ENCODE results near the gene RNF180. TPM values are rescaled to one million over a fixed set of nuclear protein-coding genes. Genes with fewer than 3 reads are reported as not detected.

RNF180 gene
- polyA plus RNA-seq, 3 donors from 2014 or later: not detected

DNA sequence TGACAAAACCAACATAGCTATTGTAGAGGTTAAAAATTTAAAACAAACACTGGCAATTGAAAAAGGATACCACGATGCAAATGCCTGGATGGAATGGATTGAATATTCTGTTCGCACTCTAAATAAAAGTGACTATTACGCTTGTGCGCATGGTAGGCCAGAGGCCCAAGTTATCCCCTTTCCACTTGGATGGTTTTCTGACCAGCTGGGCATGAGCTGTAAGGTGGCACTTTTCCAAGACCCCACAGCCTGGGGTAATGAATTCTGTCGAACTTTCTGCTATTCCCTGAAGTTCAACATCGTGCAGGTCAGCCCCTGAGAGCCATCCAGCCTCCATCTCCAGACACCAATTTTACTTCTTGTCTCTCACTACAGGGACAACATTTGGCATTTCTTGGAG lies 5.4 kb upstream of the RNF180 start:
- Mint-ChIP-seq H3K36me3 (peaks cover 0 to 5% (median 0%) of the 10 kb centered on the region in 3 donors), H3K27ac (no peak overlapping the region), H3K4me1 (no peaks in the 10 kb centered on the region), H3K9me3 (peaks cover 5 to 13% (median 8%) of the 10 kb centered on the region in 6 donors), H3K27me3 (ENCODE audit: low read depth in 3 of 3) (peaks cover 2 to 10% (median 3%) of the 10 kb centered on the region in 3 donors), H3K4me3 (no peak overlapping the region)
- no peak for DNase-seq

- Mint-ChIP-seq H3K27ac (no peak overlapping the region), H3K4me1 (no peaks in the 10 kb centered on the region), H3K4me3 (no peak overlapping the region), H3K36me3 (peaks cover 0 to 5% (median 0%) of the 10 kb centered on the region in 3 donors), H3K9me3 (peaks cover 2 to 18% (median 11%) of the 10 kb centered on the region in 6 donors), H3K27me3 (ENCODE audit: low read depth in 3 of 3) (peaks cover 7 to 10% (median 8%) of the 10 kb centered on the region in 3 donors)
- DNase-seq: no peak
Measured at GRCh38 chr5:64161420-64161819, 4.2 kb upstream of the RNF180 start.

DNA sequence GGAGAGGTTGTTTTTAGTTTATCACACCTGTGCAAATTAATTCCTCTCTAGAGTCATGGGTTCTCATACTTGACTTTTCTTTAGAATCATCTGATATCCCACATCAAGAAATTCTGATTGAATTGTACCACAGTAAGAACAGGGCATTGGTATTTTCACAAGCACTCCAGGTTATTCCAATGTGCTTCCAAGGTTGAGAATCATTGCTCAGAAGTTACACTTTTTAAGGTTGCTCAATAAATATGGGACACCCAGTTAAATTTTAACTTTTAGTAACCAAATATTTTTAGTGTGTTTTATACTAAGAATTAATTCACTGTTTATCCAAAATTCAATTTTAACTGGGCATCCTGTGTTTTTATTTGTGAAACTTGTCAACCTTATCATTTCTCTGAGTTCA lies 2.5 kb upstream of the RNF180 start:
- no peak overlapping the region for H3K4me3 Mint-ChIP-seq
- H3K27me3 Mint-ChIP-seq (ENCODE audit: low read depth in 3 of 3): peaks cover 7 to 10% (median 8%) of the 10 kb centered on the region in 3 donors
- H3K36me3 Mint-ChIP-seq: peaks cover 0 to 5% (median 0%) of the 10 kb centered on the region in 3 donors
- H3K9me3 Mint-ChIP-seq: peaks cover 2 to 23% (median 11%) of the 10 kb centered on the region in 6 donors
- H3K4me1 Mint-ChIP-seq: no peaks in the 10 kb centered on the region
- no peak overlapping the region for H3K27ac Mint-ChIP-seq
- no peak for DNase-seq

DNA sequence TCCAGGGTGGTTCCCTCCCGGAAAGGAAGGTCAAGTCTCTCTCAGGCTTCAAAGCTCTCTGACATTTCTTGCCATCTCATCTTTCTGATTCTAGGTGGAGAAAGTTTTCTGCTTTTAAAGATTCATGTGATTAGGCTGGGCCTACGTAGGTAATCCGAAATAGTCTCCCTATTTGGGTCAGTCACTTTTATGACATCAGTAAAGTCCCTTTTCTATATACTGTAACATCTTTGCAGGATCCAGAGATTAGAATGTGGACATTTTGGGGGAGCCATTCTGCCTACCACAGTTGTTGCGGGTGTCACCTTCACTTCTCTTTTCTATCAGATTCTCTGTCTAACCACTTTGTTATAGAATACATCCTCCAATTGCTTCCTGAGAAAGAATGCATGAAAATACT lies 1.9 kb upstream of the RNF180 start:
- Mint-ChIP-seq H3K4me1 (no peaks in the 10 kb centered on the region), H3K27me3 (ENCODE audit: low read depth in 3 of 3) (peaks cover 7 to 10% (median 8%) of the 10 kb centered on the region in 3 donors), H3K36me3 (peaks cover 0 to 5% (median 0%) of the 10 kb centered on the region in 3 donors), H3K9me3 (peaks cover 2 to 23% (median 11%) of the 10 kb centered on the region in 6 donors), H3K4me3 (no peak overlapping the region), H3K27ac (no peak overlapping the region)
- no peak for DNase-seq

GRCh38 chr5:64164166-64164565 lies 1.5 kb upstream of the RNF180 start:
- DNase-seq: no peak
- peaks cover 0 to 5% (median 0%) of the 10 kb centered on the region in 3 donors for H3K36me3 Mint-ChIP-seq
- no peaks in the 10 kb centered on the region for H3K4me1 Mint-ChIP-seq
- H3K27me3 Mint-ChIP-seq (ENCODE audit: low read depth in 3 of 3): peaks cover 7 to 10% (median 8%) of the 10 kb centered on the region in 3 donors
- no peak overlapping the region for H3K27ac Mint-ChIP-seq
- H3K9me3 Mint-ChIP-seq: peaks cover 2 to 23% (median 11%) of the 10 kb centered on the region in 6 donors
- H3K4me3 Mint-ChIP-seq: no peak overlapping the region

GRCh38 chr5:64165160-64165499 lies 513 bp upstream of the RNF180 start:
- no peak overlapping the region for H3K27ac Mint-ChIP-seq
- peak overlapping the region in 1 of 5 donors; percentile 57 for H3K4me3 Mint-ChIP-seq
- no peaks in the 10 kb centered on the region for H3K4me1 Mint-ChIP-seq
- peaks cover 0 to 23% (median 11%) of the 10 kb centered on the region in 6 donors for H3K9me3 Mint-ChIP-seq
- H3K27me3 Mint-ChIP-seq (ENCODE audit: low read depth in 3 of 3): peaks cover 7 to 10% (median 8%) of the 10 kb centered on the region in 3 donors
- peaks cover 0 to 5% (median 0%) of the 10 kb centered on the region in 3 donors for H3K36me3 Mint-ChIP-seq
- no peak for DNase-seq

DNA sequence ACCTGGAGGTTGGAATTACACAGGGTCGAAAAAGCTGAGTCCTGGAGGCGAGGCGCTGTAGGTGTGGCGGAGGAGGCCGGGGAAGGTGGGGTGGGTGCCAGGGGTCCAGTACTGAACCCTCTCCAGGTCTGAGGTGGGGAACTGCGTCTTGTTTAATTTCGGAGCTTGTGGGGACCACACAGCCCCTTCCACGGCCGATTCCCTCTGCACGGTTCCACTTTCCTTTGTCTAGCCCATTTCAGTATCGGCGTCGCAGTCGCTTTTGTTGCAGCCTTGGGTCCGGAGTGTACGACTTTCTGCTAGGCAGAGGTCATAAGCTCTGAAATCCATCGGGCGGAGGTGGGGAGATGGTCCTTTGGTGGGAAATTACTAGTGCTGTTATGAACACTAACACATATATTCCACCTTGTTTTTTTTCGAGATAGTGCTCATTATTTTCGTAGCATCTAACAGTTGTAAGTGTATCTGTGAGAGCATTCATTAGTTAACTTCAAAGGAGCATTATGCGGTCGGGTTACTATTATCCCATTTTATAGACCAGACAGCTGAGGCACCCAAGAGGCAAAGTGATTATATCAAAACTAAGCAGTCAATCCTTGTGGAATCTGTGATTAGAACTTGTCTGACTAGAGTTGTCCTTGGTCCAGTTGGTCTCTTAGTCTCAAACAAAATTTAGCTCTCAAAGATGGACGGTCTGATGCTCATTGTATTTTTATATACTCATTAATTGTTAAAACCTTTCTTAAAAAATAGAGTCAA lies 737 bp downstream of the RNF180 start:
- peaks cover 0 to 5% (median 0%) of the 10 kb centered on the region in 3 donors for H3K36me3 Mint-ChIP-seq
- H3K9me3 Mint-ChIP-seq: peaks cover 0 to 23% (median 11%) of the 10 kb centered on the region in 6 donors
- DNase-seq: no peak
- H3K27ac Mint-ChIP-seq: no peak overlapping the region
- no peaks in the 10 kb centered on the region for H3K4me1 Mint-ChIP-seq
- peak overlapping the region in 1 of 5 donors; percentile 40 for H3K4me3 Mint-ChIP-seq
- H3K27me3 Mint-ChIP-seq (ENCODE audit: low read depth in 3 of 3): peaks cover 7 to 10% (median 8%) of the 10 kb centered on the region in 3 donors

DNA sequence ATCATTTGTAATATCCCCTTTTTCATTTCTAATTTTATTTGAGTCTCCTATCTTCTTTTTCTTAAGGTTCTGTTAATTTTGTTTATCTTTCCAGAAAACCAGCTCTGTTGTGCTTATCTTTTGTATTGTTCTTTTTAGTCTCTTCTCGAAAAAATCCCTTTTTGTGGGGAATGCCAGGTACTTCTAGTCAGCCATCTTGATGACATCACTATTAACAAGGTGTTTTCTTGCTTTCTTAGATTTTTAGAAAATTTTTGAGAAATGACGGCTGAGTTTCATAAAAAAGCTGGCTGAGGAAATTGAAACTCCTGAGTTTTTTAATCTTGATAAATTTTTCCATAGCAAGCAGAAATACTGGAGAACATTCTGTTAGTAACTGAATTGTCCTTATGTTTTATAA lies 10.7 kb downstream of the RNF180 start:
- no peaks in the 10 kb centered on the region for H3K36me3 Mint-ChIP-seq
- DNase-seq: no peak
- H3K4me1 Mint-ChIP-seq: no peaks in the 10 kb centered on the region
- H3K27me3 Mint-ChIP-seq (ENCODE audit: low read depth in 3 of 3): no peaks in the 10 kb centered on the region
- no peak overlapping the region for H3K4me3 Mint-ChIP-seq
- H3K9me3 Mint-ChIP-seq: peaks cover 6 to 39% (median 10%) of the 10 kb centered on the region in 6 donors
- H3K27ac Mint-ChIP-seq: no peak overlapping the region

DNA sequence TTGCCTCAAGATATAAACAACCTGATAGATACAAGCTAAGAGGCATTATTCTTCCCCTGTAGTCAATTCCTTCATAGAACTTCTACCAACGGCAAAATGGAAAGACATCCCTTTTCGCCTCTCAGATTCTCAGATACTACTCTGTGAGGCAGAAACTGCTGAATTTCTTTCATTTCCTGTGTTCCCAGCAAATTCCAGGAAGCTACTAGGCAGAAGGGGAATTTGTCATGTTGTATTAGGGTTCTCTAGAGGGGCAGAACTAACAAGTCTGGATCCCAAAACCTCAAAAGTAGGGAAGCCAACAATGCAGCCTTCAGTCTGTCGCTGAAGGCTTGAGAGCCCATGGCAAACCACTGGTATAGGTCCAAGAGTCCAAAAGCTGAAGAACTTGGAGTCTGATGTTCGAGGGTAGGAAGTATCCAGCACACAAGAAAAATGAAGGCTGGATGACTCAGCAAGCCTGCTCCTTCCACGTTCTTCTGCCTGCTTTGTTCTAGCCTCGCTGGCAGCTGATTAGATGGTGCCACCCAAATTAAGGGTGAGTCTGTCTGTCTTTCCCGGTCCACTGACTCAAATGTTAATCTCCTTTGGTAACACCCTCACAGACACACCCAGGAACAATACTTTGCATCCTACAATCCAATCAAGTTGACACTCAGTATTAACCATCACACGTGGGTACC lies 15.2 kb downstream of the RNF180 start:
- H3K9me3 Mint-ChIP-seq: peaks cover 1 to 30% (median 8%) of the 10 kb centered on the region in 6 donors
- DNase-seq: no peak
- no peaks in the 10 kb centered on the region for H3K27me3 Mint-ChIP-seq (ENCODE audit: low read depth in 3 of 3)
- H3K4me1 Mint-ChIP-seq: no peaks in the 10 kb centered on the region
- H3K27ac Mint-ChIP-seq: no peak overlapping the region
- H3K4me3 Mint-ChIP-seq: no peak overlapping the region
- no peaks in the 10 kb centered on the region for H3K36me3 Mint-ChIP-seq

DNA sequence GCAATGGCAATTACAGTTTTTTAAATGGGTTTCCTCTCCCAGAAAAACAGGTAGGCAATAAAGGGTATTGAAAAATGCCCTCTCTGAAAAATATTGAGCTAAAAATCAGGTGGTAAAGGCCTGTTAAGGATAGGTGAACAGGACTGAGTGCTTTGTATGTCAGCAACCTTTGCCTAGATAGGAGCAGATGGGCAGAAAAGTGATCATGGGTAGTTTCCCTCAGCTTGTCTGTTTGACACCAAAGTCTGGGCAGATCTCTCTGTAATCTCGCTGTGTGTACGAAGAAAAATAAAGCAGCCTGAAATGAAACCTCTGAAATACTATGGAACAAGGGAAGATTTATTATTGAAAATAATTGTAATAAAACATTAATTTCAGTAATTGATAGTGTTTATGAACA lies 15.8 kb downstream of the RNF180 start:
- Mint-ChIP-seq H3K27me3 (ENCODE audit: low read depth in 3 of 3) (no peaks in the 10 kb centered on the region), H3K36me3 (no peaks in the 10 kb centered on the region), H3K27ac (no peak overlapping the region), H3K4me1 (no peaks in the 10 kb centered on the region), H3K9me3 (peaks cover 0 to 24% (median 7%) of the 10 kb centered on the region in 6 donors), H3K4me3 (no peak overlapping the region)
- no peak for DNase-seq

GRCh38 chr5:64183956-64184355 lies 18.3 kb downstream of the RNF180 start:
- Mint-ChIP-seq H3K4me1 (no peaks in the 10 kb centered on the region), H3K9me3 (peaks cover 0 to 18% (median 4%) of the 10 kb centered on the region in 6 donors), H3K27ac (no peak overlapping the region), H3K27me3 (ENCODE audit: low read depth in 3 of 3) (no peaks in the 10 kb centered on the region), H3K36me3 (no peaks in the 10 kb centered on the region), H3K4me3 (no peak overlapping the region)
- DNase-seq: no peak

DNA sequence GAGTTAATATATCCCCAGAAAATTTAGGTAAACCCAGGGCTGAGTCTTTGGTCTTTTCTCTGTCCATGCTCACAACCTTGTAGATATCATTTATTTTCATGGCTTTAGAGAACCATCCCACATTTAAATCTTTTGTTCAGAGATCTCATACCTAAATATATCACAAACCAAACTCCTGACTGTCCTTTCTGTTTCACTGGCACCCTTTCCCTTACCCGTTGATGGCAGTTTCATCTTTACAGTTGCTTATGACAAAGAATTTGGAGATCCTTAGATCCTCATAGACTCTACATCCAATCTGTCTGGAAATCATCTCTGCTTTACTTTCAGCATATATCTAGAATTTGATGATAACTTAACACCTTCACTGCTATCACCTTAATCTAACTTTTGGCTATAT lies 19.2 kb downstream of the RNF180 start:
- H3K36me3 Mint-ChIP-seq: no peaks in the 10 kb centered on the region
- peaks cover 0 to 19% (median 4%) of the 10 kb centered on the region in 6 donors for H3K9me3 Mint-ChIP-seq
- no peaks in the 10 kb centered on the region for H3K4me1 Mint-ChIP-seq
- no peak for DNase-seq
- no peaks in the 10 kb centered on the region for H3K27me3 Mint-ChIP-seq (ENCODE audit: low read depth in 3 of 3)
- no peak overlapping the region for H3K4me3 Mint-ChIP-seq
- no peak overlapping the region for H3K27ac Mint-ChIP-seq

DNA sequence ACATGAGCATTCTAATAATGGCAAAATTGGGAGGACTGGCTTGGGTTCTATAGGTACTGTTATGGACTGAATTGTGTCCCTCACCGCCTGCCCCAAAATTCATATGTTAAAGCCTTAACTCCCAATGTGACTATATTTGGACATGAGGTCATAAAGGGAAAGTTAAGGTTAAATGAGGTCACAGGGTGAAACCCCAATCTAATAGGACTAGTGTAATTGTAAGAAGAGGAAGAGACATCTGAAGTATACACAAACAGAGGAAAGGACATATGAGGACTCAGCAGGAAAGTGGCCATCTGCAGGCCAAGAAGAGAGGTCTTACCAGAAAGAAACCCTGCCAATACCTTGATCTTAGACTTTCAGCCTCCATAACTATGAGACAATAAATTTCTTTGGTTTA lies 23.1 kb downstream of the RNF180 start:
- Mint-ChIP-seq H3K4me1 (no peaks in the 10 kb centered on the region), H3K27me3 (ENCODE audit: low read depth in 3 of 3) (no peaks in the 10 kb centered on the region), H3K9me3 (peaks cover 0 to 11% (median 1%) of the 10 kb centered on the region in 6 donors), H3K4me3 (no peak overlapping the region), H3K27ac (no peak overlapping the region), H3K36me3 (no peaks in the 10 kb centered on the region)
- no peak for DNase-seq

- peaks cover 0 to 11% (median 4%) of the 10 kb centered on the region in 6 donors for H3K9me3 Mint-ChIP-seq
- no peaks in the 10 kb centered on the region for H3K4me1 Mint-ChIP-seq
- H3K36me3 Mint-ChIP-seq: no peaks in the 10 kb centered on the region
- no peak overlapping the region for H3K27ac Mint-ChIP-seq
- no peak for DNase-seq
- no peaks in the 10 kb centered on the region for H3K27me3 Mint-ChIP-seq (ENCODE audit: low read depth in 3 of 3)
- no peak overlapping the region for H3K4me3 Mint-ChIP-seq
Measured at GRCh38 chr5:64190562-64191306, 25.1 kb downstream of the RNF180 start.
